K562 (cell line): Measurements from ENCODE around the gene MTERF4. TPM values are rescaled to one million over a fixed set of nuclear protein-coding genes. Genes with fewer than 3 reads are reported as not detected.

Source experiments
- ATAC-seq: fragments of 200-7000 bp; cut with Tn5 transposase; 3 replicates; pipeline ENCODE4 v1.9.1; 2020; ENCODE audit warnings: moderate library complexity
- BruUV-seq: library from RNA; stranded (reverse); fragments of 400-500 nt; replicated peaks from 2 replicates; lab custom pipeline; 2021; lab: Mats Ljungman, UMichigan
- CTCF ChIA-PET: fragments of 300-600 bp; formaldehyde crosslinking; extraction: SDS; loops from one replicate; lab custom pipeline; 2021; ENCODE audit warnings: low intra/inter-chr PET ratio; lab: Yijun Ruan, JAX
- POLR2A ChIA-PET: fragments of 300-600, 350-650 bp; sonication (Branson Sonifier 250); formaldehyde crosslinking; extraction: SDS; loops from one replicate; lab custom pipeline; 2021; ENCODE audit warnings: antibody characterized with exemption, inconsistent platforms; lab: Yijun Ruan, JAX
- DNase-seq, 4 experiments: peaks; one replicate each; pipeline versions ENCODE4 v3.0.0 to v3.0.0-alpha.2; 2011 to 2018; ENCODE audit warnings: low spot score in 3 of 4, mixed read lengths in 3 of 4; ENCODE audit errors: extremely low read depth in 1 of 4
- FAIRE-seq: peaks from 2 replicates; lab custom pipeline; 2011; peaks lifted over from hg19 to GRCh38; lab: Jason Lieb, UNC
- H2AFZ ChIP-seq: 2 replicates; pipeline ENCODE4 v1.6.0; 2011; ENCODE audit warnings: low read depth, low read length, control low read depth, inconsistent platforms
- H3K27ac ChIP-seq: fragments of 200-600 bp; 3 replicates; pipeline ENCODE4 v1.8.0; 2011; ENCODE audit warnings: low read depth, mild to moderate bottlenecking, control low read depth, inconsistent platforms, low read length, moderate library complexity, mixed read lengths; ENCODE audit errors: extremely low read depth
- H3K27me3 ChIP-seq, 2 experiments: fragments of 300-600 bp in 1 of 2; 2 replicates in 1 of 2; 3 replicates in 1 of 2; pipeline versions ENCODE4 v1.6.0 to v1.8.0; 2011; ENCODE audit warnings: inconsistent platforms in 2 of 2, low read length in 2 of 2, mild to moderate bottlenecking in 1 of 2, mixed read lengths in 1 of 2, moderate library complexity in 1 of 2; ENCODE audit not compliant: control insufficient read depth in 2 of 2, insufficient read depth in 2 of 2
- H3K36me3 ChIP-seq: fragments of 300-600 bp; 3 replicates; pipeline ENCODE4 v1.8.0; 2011; ENCODE audit warnings: mild to moderate bottlenecking, low read length, inconsistent platforms; ENCODE audit not compliant: control insufficient read depth, insufficient read depth
- H3K4me1 ChIP-seq, 2 experiments: fragments of 200-600 bp in 1 of 2; replicated peaks in 1 of 2; 2 replicates in 1 of 2; 3 replicates in 1 of 2; pipeline versions ENCODE4 v1.5.1 to v1.8.0; 2011; ENCODE audit warnings: inconsistent platforms in 2 of 2, low read length in 2 of 2, mild to moderate bottlenecking in 1 of 2, mixed read lengths in 1 of 2, moderate library complexity in 1 of 2; ENCODE audit not compliant: control insufficient read depth in 2 of 2, insufficient read depth in 2 of 2
- H3K4me2 ChIP-seq: 2 replicates; pipeline ENCODE4 v1.6.1; 2011; ENCODE audit warnings: low read length, control low read depth, inconsistent platforms, mixed read lengths; ENCODE audit not compliant: insufficient read depth
- H3K4me3 ChIP-seq: fragments of 200-600 bp; sonication (generic), shearing (Covaris generic); 2 replicates; pipeline ENCODE4 v1.5.1; 2016; ENCODE audit warnings: control low read depth, inconsistent platforms
- H3K79me2 ChIP-seq: fragments of 200-600 bp; 3 replicates; pipeline ENCODE4 v1.8.0; 2011; ENCODE audit warnings: low read length, inconsistent platforms; ENCODE audit not compliant: control insufficient read depth, insufficient read depth
- H3K9ac ChIP-seq, 2 experiments: 2 replicates each; pipeline versions ENCODE4 v1.6.0 to v1.6.1; 2011; ENCODE audit warnings: low read depth in 2 of 2, low read length in 2 of 2, control low read depth in 1 of 2, inconsistent platforms in 1 of 2, mild to moderate bottlenecking in 1 of 2, mixed read lengths in 1 of 2; ENCODE audit not compliant: insufficient read depth in 1 of 2
- H3K9me1 ChIP-seq: one replicate; pipeline ENCODE4 v1.6.0; 2011; ENCODE audit warnings: inconsistent platforms, mild to moderate bottlenecking, low read length, moderate library complexity; ENCODE audit not compliant: control insufficient read depth, insufficient read depth
- H3K9me3 ChIP-seq: replicated peaks from 2 replicates; pipeline ENCODE4 v1.5.1; 2011; ENCODE audit warnings: low read depth, low read length, inconsistent platforms; ENCODE audit not compliant: control insufficient read depth, insufficient read depth
- H4K20me1 ChIP-seq: replicated peaks from 2 replicates; pipeline ENCODE4 v1.6.1; 2011; ENCODE audit warnings: low read length, inconsistent platforms, mixed read lengths; ENCODE audit not compliant: control insufficient read depth, insufficient read depth
- KHSRP ChIP-seq: fragments of 450-650 bp; IDR thresholded peaks from 2 replicates; pipeline ENCODE4 v1.6.1; 2017
- ZNF121 ChIP-seq: sonication (generic); formaldehyde crosslinking; conservative IDR thresholded peaks from 2 replicates; pipeline ENCODE4 v1.8.0; 2022; ENCODE audit warnings: missing genetic modification reagents
- ZNF644 ChIP-seq: fragments of 200-800 bp; sonication (Bioruptor generic); IDR thresholded peaks from 2 replicates; pipeline ENCODE4 v1.6.1; 2016; ENCODE audit warnings: low read depth, missing genetic modification characterization, missing compliant biosample characterization
- WGBS: fragments of 100-300 bp; shearing (Covaris generic); methylation state at CpG from one replicate; pipeline ENCODE4 v1.1.6; 2016; ENCODE audit warnings: low coverage, mixed read lengths; ENCODE audit not compliant: insufficient coverage; ENCODE audit errors: missing lambda C conversion rate; 5-methylcytosine and 5-hydroxymethylcytosine counted together
- in situ Hi-C: fragments of 300-500 bp; cut with MboI; formaldehyde crosslinking; loops from 4 replicates; pipeline ENCODE4 v1.15.0; 2018; ENCODE audit warnings: inconsistent platforms, mixed read lengths
- intact Hi-C: fragments of 100-400 bp; cut with micrococcal nuclease; formaldehyde crosslinking; loops from 2 replicates; pipeline ENCODE4 v1.14.2; 2022
- polyA plus RNA-seq, 8 experiments: library from polyadenylated mRNA; depleted of rRNA in 4 of 8; stranded (reverse) in 5 of 8; unstranded in 3 of 8; fragments of >200 nt; fragmentation: Nextera tagmentation in 2 of 8; fragmentation: Illumina TruSeq in 1 of 8; extraction: Ambion mirVana in 2 of 8; extraction: Trizol in 1 of 8; gene quantifications; 2 replicates each; pipeline versions ENCODE4 v1.2.1 to v1.2.3, GENCODE V29; 2011 to 2014; ENCODE audit warnings: inconsistent platforms in 1 of 8, missing spikeins in 1 of 8
- total RNA-seq, 7 experiments: library from RNA; depleted of rRNA in 6 of 7; stranded (reverse); fragments of >200 nt in 6 of 7; fragmentation: Illumina TruSeq in 2 of 7; extraction: Trizol in 2 of 7; gene quantifications; 2 replicates each; pipeline versions ENCODE4 v1.2.1 to v1.2.3, GENCODE V29; 2011 to 2021; ENCODE audit warnings: low replicate concordance in 1 of 7

MTERF4 gene
- total and polyA plus RNA-seq, 9 of the 15 experiments (the other 6 are each of a cell fraction or from before 2014, with no cell fraction given): 15.3 to 29.6 (median 21.2) TPM

DNA sequence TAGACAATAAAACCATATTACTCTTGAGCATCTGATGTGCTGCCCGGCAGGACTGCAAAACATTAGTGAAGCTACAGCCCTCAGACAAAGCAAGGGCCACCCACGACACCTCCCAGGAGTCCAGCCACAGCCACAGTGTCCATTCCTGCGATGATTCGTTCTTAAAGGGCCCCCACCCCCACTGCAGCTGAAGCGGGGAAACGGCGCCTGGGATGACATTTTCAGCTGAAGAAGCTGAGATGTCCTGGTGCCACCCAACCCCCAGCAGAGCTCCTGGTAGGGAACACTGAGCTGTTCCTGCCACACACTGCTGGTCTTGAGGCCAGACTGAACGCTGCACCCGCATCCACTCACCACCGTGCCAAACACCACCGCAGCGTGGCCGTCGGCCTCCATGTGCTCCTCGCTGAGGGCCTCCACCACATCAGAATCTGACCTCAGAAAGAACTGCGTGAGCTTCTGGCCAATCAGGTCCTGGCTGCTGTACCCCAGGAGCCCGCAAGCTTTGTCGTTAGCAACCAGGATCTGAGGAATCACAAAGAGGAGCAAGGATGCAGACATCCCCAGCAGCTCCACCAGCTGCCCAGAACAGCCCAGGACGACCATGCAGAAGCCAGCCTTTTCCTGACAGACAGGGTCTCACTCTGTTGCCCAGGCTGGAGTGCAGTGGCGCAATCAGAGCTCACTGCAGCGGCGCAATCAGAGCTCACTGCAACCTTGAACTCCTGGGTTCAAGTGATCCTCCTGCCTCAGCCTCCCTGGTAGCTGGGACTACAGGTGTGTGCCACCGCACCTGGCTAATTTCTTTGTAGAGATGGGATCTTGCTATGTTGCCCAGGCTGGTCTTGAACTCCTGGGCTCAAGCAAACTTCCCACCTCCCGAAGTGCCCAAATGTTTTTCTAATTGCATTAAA is 37.7 kb upstream of the MTERF4 start:
- Histone ChIP-seq H3K9me1 (no peaks in the 10 kb centered on the region), H3K36me3 (peaks cover 34% of the 10 kb centered on the region; the same call in 1 of the 3 replicates), H3K79me2 (no peaks in the 10 kb centered on the region), H4K20me1 (no peaks in the 10 kb centered on the region), H3K9ac (no peak overlapping the region), H3K27ac (no peak overlapping the region), H2AFZ (no peak overlapping the region), H3K4me2 (no peak overlapping the region), H3K4me3 (no peak overlapping the region), H3K9me3 (no peaks in the 10 kb centered on the region), H3K4me1 (peaks cover 0 to 6% of the 10 kb centered on the region in 2 experiments; a peak in 1 of 5 replicates), H3K27me3 (no peaks in the 10 kb centered on the region)
- WGBS: 88% methylated on average over 20 of the region's 24 CpGs
- in situ Hi-C loops (no loop called here), intact Hi-C loops (no loop called here)
- ChIA-PET CTCF (no interaction called here), POLR2A (no interaction called here)
- no peak for FAIRE-seq
- ATAC-seq: no peak
- BruUV-seq: no TSS peak
- no peak for DNase-seq
- no peak for TF ChIP-seq KHSRP
- TF ChIP-seq ZNF121 (CRISPR knock-in tag): peak; percentile 50; the same call in 1 of the 2 replicates

DNA sequence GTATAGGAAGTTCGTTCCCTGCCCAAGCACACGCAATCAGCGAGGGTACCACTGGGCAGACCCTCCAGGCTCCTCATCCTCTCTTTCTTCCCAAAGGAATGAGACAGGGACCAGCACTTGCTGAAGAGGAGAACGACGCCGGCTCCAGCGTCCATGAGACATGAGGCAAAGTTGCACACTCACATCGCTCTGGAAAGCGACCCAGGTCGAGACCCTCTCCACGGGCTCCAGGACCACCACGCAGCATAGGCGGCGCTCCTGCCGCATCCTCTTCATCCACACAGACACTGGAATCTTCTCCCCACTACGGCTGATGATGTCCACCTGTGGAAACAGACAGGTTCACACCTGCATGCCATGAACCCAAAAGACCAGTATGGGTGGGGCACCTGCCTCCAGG is 36.4 kb upstream of the MTERF4 start:
- TF ChIP-seq ZNF644: no peak
- no peaks in the 10 kb centered on the region for H3K9me1 ChIP-seq
- no peaks in the 10 kb centered on the region for H3K27me3 ChIP-seq
- ChIA-PET CTCF (no interaction called here), POLR2A (interaction anchor here (0.7 to 1.2 kb wide), 2 partner anchors 12 to 95 kb away, joined by 3 to 4 read pairs; no protein-coding TSS in a partner anchor)
- intact Hi-C loops (no loop called here), in situ Hi-C loops (no loop called here)
- H4K20me1 ChIP-seq: no peaks in the 10 kb centered on the region
- ATAC-seq (no peak), DNase-seq (no peak), FAIRE-seq (no peak)
- no peak overlapping the region for H3K27ac ChIP-seq
- H3K9ac ChIP-seq: no peak overlapping the region
- H3K36me3 ChIP-seq: peaks cover 34% of the 10 kb centered on the region; the same call in 1 of the 3 replicates
- H2AFZ ChIP-seq: no peak overlapping the region
- H3K79me2 ChIP-seq: no peaks in the 10 kb centered on the region
- H3K4me2 ChIP-seq: no peak overlapping the region
- no TSS peak for BruUV-seq
- WGBS: 89% methylated on average over 16 of the region's 16 CpGs
- peaks cover 0 to 6% of the 10 kb centered on the region in 2 experiments; a peak in 1 of 5 replicates for H3K4me1 ChIP-seq
- no peak overlapping the region for H3K4me3 ChIP-seq
- H3K9me3 ChIP-seq: no peaks in the 10 kb centered on the region
